ENCODE results near the gene KLF13.
A peak's percentile ranks its signal among the peaks of the same experiment; 100 is the strongest.

The KLF13 gene

GRCh38 chr15:31387092-31387478 is 60.5 kb downstream of the KLF13 start:
- no peak for DNase-seq

- no peak for DNase-seq
Observed at GRCh38 chr15:31387479-31388118, 61.0 kb downstream of the KLF13 start.

- DNase-seq: no peak
Observed at GRCh38 chr15:31389576-31389975, 62.9 kb downstream of the KLF13 start.

GRCh38 chr15:31390029-31390428 is 63.4 kb downstream of the KLF13 start:
- DNase-seq: no peak

- DNase-seq: no peak
Observed at GRCh38 chr15:31390777-31391486, 64.3 kb downstream of the KLF13 start.

- peak; percentile 78 for DNase-seq
Observed at GRCh38 chr15:31391687-31392671, 65.3 kb downstream of the KLF13 start.

GRCh38 chr15:31392761-31393401 is 66.2 kb downstream of the KLF13 start:
- no peak for DNase-seq

GRCh38 chr15:31393444-31394091 is 66.9 kb downstream of the KLF13 start:
- DNase-seq: no peak

GRCh38 chr15:31396881-31397560 is 70.4 kb downstream of the KLF13 start:
- DNase-seq: no peak

GRCh38 chr15:31397851-31398661 is 71.4 kb downstream of the KLF13 start:
- no peak for DNase-seq

GRCh38 chr15:31398677-31399301 is 72.2 kb downstream of the KLF13 start:
- DNase-seq: no peak

GRCh38 chr15:31399544-31400171 is 73.0 kb downstream of the KLF13 start:
- no peak for DNase-seq

GRCh38 chr15:31400222-31400927 is 73.7 kb downstream of the KLF13 start:
- no peak for DNase-seq

GRCh38 chr15:31401282-31401681 is 74.6 kb downstream of the KLF13 start:
- DNase-seq: no peak

- DNase-seq: no peak
Observed at GRCh38 chr15:31402003-31402402, 75.4 kb downstream of the KLF13 start.

- DNase-seq: no peak
Observed at GRCh38 chr15:31402511-31403056, 75.9 kb downstream of the KLF13 start.

- no peak for DNase-seq
Observed at GRCh38 chr15:31403096-31403495, 76.5 kb downstream of the KLF13 start.

- DNase-seq: no peak
Observed at GRCh38 chr15:31403606-31404005, 77.0 kb downstream of the KLF13 start.

GRCh38 chr15:31404345-31404744 is 77.7 kb downstream of the KLF13 start:
- DNase-seq: no peak
